HCT116 (cell line): ENCODE data around the gene PJA2. TPM values are rescaled to one million over a fixed set of nuclear protein-coding genes. Genes with fewer than 3 reads are reported as not detected.

Experiments used
- ATAC-seq: fragments of 200-7000 bp; cut with Tn5 transposase; 2 replicates; pipeline ENCODE4 v1.9.1; 2020; ENCODE audit warnings: mild to moderate bottlenecking, moderate library complexity
- BruUV-seq: library from RNA; stranded (reverse); fragments of 400-500 nt; replicated peaks from 2 replicates; lab custom pipeline; 2021; lab: Mats Ljungman, UMichigan
- CTCF ChIA-PET: fragments of 300-600 bp; sonication (Branson Sonifier 250); formaldehyde crosslinking; loops from one replicate; lab custom pipeline; 2021; ENCODE audit warnings: antibody characterized with exemption; lab: Charles Lee
- POLR2A ChIA-PET: fragments of 300-600, 350-600 bp; sonication (Branson Sonifier 250); formaldehyde crosslinking; loops from one replicate; lab custom pipeline; 2021; ENCODE audit warnings: antibody characterized with exemption; lab: Charles Lee
- RAD21 ChIA-PET, 2 experiments: fragments of 300-600 bp; sonication (Branson Sonifier 250); formaldehyde crosslinking; loops; one replicate each; lab custom pipeline; 2023; ENCODE audit warnings: low total read pairs in 2 of 2; ENCODE audit not compliant: uncharacterized antibody in 2 of 2, unreplicated experiment in 2 of 2, low non-redundant PET in 1 of 2; lab: Charles Lee
- DNase-seq: peaks from one replicate; pipeline ENCODE4 v3.0.0-alpha.2; 2010; ENCODE audit warnings: low read depth, low spot score
- H2AFZ ChIP-seq: fragments of 200-600 bp; shearing (Covaris generic), sonication (generic); 2 replicates; pipeline ENCODE4 v1.6.1; 2017; ENCODE audit warnings: low read depth, mixed run types, mixed read lengths, antibody characterized with exemption, low read length; ENCODE audit not compliant: poor library complexity, severe bottlenecking
- H3K27ac ChIP-seq: 2 replicates; pipeline ENCODE4 v1.5.1; 2012; ENCODE audit warnings: low read depth, low read length
- H3K27me3 ChIP-seq: fragments of 200-600 bp; sonication (generic); 2 replicates; pipeline ENCODE4 v1.6.1; 2016; ENCODE audit warnings: mixed run types, low read length, mixed read lengths; ENCODE audit not compliant: insufficient read depth
- H3K36me3 ChIP-seq, 2 experiments: fragments of 200-500 bp in 1 of 2; fragments of 200-600 bp in 1 of 2; sonication (Bioruptor generic) in 1 of 2; sonication (generic) in 1 of 2; 2 replicates each; pipeline versions ENCODE4 v1.5.1 to v1.6.1; 2014 to 2016; ENCODE audit warnings: low read length in 2 of 2, inconsistent platforms in 1 of 2, mixed read lengths in 1 of 2, mixed run types in 1 of 2; ENCODE audit not compliant: insufficient read depth in 2 of 2, control insufficient read depth in 1 of 2
- H3K4me1 ChIP-seq, 2 experiments: fragments of 200-600 bp in 1 of 2; sonication (generic) in 1 of 2; 2 replicates each; pipeline versions ENCODE4 v1.5.1 to v1.6.1; 2012 to 2017; ENCODE audit warnings: low read length in 2 of 2, inconsistent platforms in 1 of 2, mild to moderate bottlenecking in 1 of 2, mixed read lengths in 1 of 2, mixed run types in 1 of 2, moderate library complexity in 1 of 2; ENCODE audit not compliant: insufficient read depth in 2 of 2, control insufficient read depth in 1 of 2
- H3K4me2 ChIP-seq: fragments of 200-600 bp; sonication (generic); 2 replicates; pipeline ENCODE4 v1.6.1; 2017; ENCODE audit warnings: mixed run types, low read length, mixed read lengths
- H3K4me3 ChIP-seq, 2 experiments: fragments of 200-600 bp in 1 of 2; sonication (generic) in 1 of 2; replicated peaks in 1 of 2; 2 replicates each; pipeline ENCODE4 v1.5.1; 2011 to 2016; ENCODE audit warnings: low read length in 2 of 2, control low read depth in 1 of 2, low read depth in 1 of 2, mild to moderate bottlenecking in 1 of 2, mixed read lengths in 1 of 2, mixed run types in 1 of 2
- H3K79me2 ChIP-seq: fragments of 200-600 bp; sonication (generic); 2 replicates; pipeline ENCODE4 v1.6.1; 2017; ENCODE audit warnings: mild to moderate bottlenecking, mixed run types, low read length, moderate library complexity, mixed read lengths; ENCODE audit not compliant: insufficient read depth
- H3K9ac ChIP-seq: fragments of 200-600 bp; sonication (generic); 2 replicates; pipeline ENCODE4 v1.6.1; 2016; ENCODE audit warnings: low read length, mixed read lengths
- H3K9me2 ChIP-seq: fragments of 200-600 bp; sonication (generic), shearing (Covaris generic); 2 replicates; pipeline ENCODE4 v1.6.1; 2017; ENCODE audit warnings: mixed run types, mild to moderate bottlenecking, moderate library complexity; ENCODE audit not compliant: insufficient read depth
- H3K9me3 ChIP-seq, 2 experiments: fragments of 200-500 bp in 1 of 2; fragments of 200-600 bp in 1 of 2; sonication (Bioruptor generic) in 1 of 2; sonication (generic) in 1 of 2; 2 replicates each; pipeline ENCODE4 v1.6.1; 2014 to 2017; ENCODE audit warnings: low read length in 2 of 2, mixed read lengths in 2 of 2, inconsistent platforms in 1 of 2, low read depth in 1 of 2, mild to moderate bottlenecking in 1 of 2, mixed run types in 1 of 2, moderate library complexity in 1 of 2; ENCODE audit not compliant: control insufficient read depth in 1 of 2, insufficient read depth in 1 of 2
- H4K20me1 ChIP-seq: fragments of 200-600 bp; sonication (generic), shearing (Covaris generic); 2 replicates; pipeline ENCODE4 v1.6.1; 2017; ENCODE audit warnings: mixed run types, mild to moderate bottlenecking, moderate library complexity; ENCODE audit not compliant: insufficient read depth
- CEBPB ChIP-seq: IDR thresholded peaks from 2 replicates; pipeline ENCODE4 v1.6.1; 2012; ENCODE audit warnings: low read depth
- ELF1 ChIP-seq: IDR thresholded peaks from 2 replicates; pipeline ENCODE4 v1.6.1; 2012; ENCODE audit warnings: low read depth, borderline replicate concordance
- EZH2phosphoT487 ChIP-seq: fragments of 200-600 bp; IDR thresholded peaks from 2 replicates; pipeline ENCODE4 v1.6.1; 2018; ENCODE audit warnings: antibody characterized with exemption, borderline replicate concordance
- FOSL1 ChIP-seq: IDR thresholded peaks from 2 replicates; pipeline ENCODE4 v1.6.1; 2012; ENCODE audit warnings: low read depth
- JUND ChIP-seq: IDR thresholded peaks from 2 replicates; pipeline ENCODE4 v1.6.1; 2012
- POLR2A ChIP-seq: IDR thresholded peaks from 2 replicates; pipeline ENCODE4 v1.7.0; 2011; ENCODE audit warnings: borderline replicate concordance; ENCODE audit not compliant: insufficient read depth, insufficient read length; ENCODE audit errors: extremely low read depth
- POLR2AphosphoS5 ChIP-seq: IDR thresholded peaks from 2 replicates; pipeline ENCODE4 v1.6.1; 2011; ENCODE audit warnings: mild to moderate bottlenecking, low read depth, low read length, moderate library complexity
- RAD21 ChIP-seq: IDR thresholded peaks from 2 replicates; pipeline ENCODE4 v1.6.1; 2012; ENCODE audit warnings: low read depth, mild to moderate bottlenecking
- SIN3A ChIP-seq: IDR thresholded peaks from 2 replicates; pipeline ENCODE4 v1.6.1; 2012; ENCODE audit warnings: low read depth
- SP1 ChIP-seq: IDR thresholded peaks from 2 replicates; pipeline ENCODE4 v1.6.1; 2012; ENCODE audit warnings: low read depth
- TCF7L2 ChIP-seq: IDR thresholded peaks from 2 replicates; pipeline ENCODE4 v1.7.0; 2011; ENCODE audit warnings: borderline replicate concordance, inconsistent platforms; ENCODE audit not compliant: insufficient read depth, insufficient read length; ENCODE audit errors: extremely low read depth
- ZFX ChIP-seq: fragments of 450-650 bp; IDR thresholded peaks from 2 replicates; pipeline ENCODE4 v1.6.1; 2017
- ZNF274 ChIP-seq: fragments of 200-500 bp; sonication (Bioruptor generic); IDR thresholded peaks from 2 replicates; pipeline ENCODE4 v1.6.1; 2014; ENCODE audit warnings: mild to moderate bottlenecking, low read depth, low read length, inconsistent platforms
- intact Hi-C: fragments of 100-400 bp; cut with micrococcal nuclease; formaldehyde crosslinking; loops from 2 replicates; pipeline ENCODE4 v1.10.0; 2022
- total RNA-seq: library from RNA; stranded (reverse); gene quantifications from one replicate; pipeline ENCODE4 v1.2.1, GENCODE V29; 2021; ENCODE audit not compliant: unreplicated experiment
- TF ChIP-seq, protein P1 (sequence below): IDR thresholded peaks from 2 replicates; pipeline ENCODE4 v1.6.1; 2012
- TF ChIP-seq, protein P2 (sequence below): IDR thresholded peaks from 2 replicates; pipeline ENCODE4 v1.6.1; 2011; ENCODE audit warnings: mild to moderate bottlenecking, low read length, moderate library complexity; ENCODE audit not compliant: insufficient replicate concordance; ENCODE audit errors: extremely low read depth
- TF ChIP-seq, protein P3 (sequence below): IDR thresholded peaks from 2 replicates; pipeline ENCODE4 v1.6.1; 2012
- TF ChIP-seq, protein P4 (sequence below): IDR thresholded peaks from 2 replicates; pipeline ENCODE4 v1.6.1; 2012; ENCODE audit warnings: low read depth
- TF ChIP-seq, protein P5 (sequence below), 3 experiments: fragments of 200-600 bp in 1 of 3; sonication (generic) in 1 of 3; IDR thresholded peaks in 2 of 3; conservative IDR thresholded peaks in 1 of 3; 2 replicates each; pipeline ENCODE4 v1.5.1; 2012 to 2017; ENCODE audit warnings: low read depth in 2 of 3, low read length in 2 of 3, antibody characterized with exemption in 1 of 3, borderline replicate concordance in 1 of 3, control low read depth in 1 of 3, mild to moderate bottlenecking in 1 of 3, mixed read lengths in 1 of 3, mixed run types in 1 of 3, moderate library complexity in 1 of 3; ENCODE audit not compliant: insufficient read depth in 1 of 3

The PJA2 gene
- total RNA-seq, 1 experiment from 2014 or later: 38.4 TPM

DNA sequence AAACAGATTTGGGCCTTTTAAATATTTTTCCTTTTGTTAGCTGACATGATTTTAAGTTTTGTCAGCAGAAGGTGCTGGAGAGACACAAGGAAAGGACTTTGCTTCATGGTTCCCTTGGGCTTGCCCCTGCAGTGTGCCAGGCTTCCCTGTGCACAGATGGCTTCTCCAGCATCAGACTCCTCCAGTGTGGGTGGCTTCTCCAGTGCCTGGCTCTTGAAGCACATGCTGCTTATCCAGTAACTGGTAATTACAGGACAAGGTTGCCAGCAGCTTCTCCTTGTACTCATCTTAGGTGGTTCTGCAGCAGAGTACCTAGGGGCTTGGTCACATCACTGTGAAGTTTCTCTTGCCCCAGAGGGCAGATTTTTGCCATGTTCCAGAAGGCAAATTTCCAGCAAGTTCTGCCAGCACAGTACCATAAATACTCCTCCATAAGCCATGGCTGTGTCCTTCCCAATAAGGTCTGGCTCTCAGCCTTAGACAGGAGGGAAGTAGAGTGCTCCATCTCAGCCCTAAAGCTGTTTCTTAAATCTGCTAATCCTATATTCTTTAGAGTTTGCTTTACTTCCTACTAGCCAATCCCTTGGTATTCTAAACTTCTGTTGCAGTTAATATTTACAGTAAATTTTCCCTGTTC, 62.4 kb downstream of the PJA2 start:
- Histone ChIP-seq H4K20me1 (no peaks in the 10 kb centered on the region), H2AFZ (no peak overlapping the region), H3K36me3 (peaks cover 0 to 7% of the 10 kb centered on the region in 2 experiments; a peak in 2 of 4 replicates), H3K4me3 (no peak overlapping the region), H3K27me3 (no peaks in the 10 kb centered on the region), H3K4me1 (no peaks in the 10 kb centered on the region), H3K4me2 (no peak overlapping the region), H3K9me2 (no peaks in the 10 kb centered on the region), H3K9me3 (no peaks in the 10 kb centered on the region), H3K27ac (no peak overlapping the region), H3K79me2 (no peaks in the 10 kb centered on the region), H3K9ac (no peak overlapping the region)
- DNase-seq: no peak
- CTCF ChIA-PET: interaction anchor here (0.6 kb wide), 1 partner anchor 19 kb away, joined by 3 read pairs; no protein-coding TSS in a partner anchor
- TF ChIP-seq, protein P1, sequence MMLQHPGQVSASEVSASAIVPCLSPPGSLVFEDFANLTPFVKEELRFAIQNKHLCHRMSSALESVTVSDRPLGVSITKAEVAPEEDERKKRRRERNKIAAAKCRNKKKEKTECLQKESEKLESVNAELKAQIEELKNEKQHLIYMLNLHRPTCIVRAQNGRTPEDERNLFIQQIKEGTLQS: no peak
- TF ChIP-seq, protein P2, sequence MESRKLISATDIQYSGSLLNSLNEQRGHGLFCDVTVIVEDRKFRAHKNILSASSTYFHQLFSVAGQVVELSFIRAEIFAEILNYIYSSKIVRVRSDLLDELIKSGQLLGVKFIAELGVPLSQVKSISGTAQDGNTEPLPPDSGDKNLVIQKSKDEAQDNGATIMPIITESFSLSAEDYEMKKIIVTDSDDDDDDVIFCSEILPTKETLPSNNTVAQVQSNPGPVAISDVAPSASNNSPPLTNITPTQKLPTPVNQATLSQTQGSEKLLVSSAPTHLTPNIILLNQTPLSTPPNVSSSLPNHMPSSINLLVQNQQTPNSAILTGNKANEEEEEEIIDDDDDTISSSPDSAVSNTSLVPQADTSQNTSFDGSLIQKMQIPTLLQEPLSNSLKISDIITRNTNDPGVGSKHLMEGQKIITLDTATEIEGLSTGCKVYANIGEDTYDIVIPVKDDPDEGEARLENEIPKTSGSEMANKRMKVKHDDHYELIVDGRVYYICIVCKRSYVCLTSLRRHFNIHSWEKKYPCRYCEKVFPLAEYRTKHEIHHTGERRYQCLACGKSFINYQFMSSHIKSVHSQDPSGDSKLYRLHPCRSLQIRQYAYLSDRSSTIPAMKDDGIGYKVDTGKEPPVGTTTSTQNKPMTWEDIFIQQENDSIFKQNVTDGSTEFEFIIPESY: no peak
- TF ChIP-seq POLR2A (no peak), ELF1 (no peak), SP1 (no peak), JUND (no peak), ZNF274 (no peak), TCF7L2 (no peak), CEBPB (no peak), SIN3A (no peak), FOSL1 (no peak), RAD21 (no peak), ZFX (no peak), POLR2AphosphoS5 (no peak), EZH2phosphoT487 (no peak)
- TF ChIP-seq, protein P3, sequence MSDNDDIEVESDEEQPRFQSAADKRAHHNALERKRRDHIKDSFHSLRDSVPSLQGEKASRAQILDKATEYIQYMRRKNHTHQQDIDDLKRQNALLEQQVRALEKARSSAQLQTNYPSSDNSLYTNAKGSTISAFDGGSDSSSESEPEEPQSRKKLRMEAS: no peak
- TF ChIP-seq, protein P4, sequence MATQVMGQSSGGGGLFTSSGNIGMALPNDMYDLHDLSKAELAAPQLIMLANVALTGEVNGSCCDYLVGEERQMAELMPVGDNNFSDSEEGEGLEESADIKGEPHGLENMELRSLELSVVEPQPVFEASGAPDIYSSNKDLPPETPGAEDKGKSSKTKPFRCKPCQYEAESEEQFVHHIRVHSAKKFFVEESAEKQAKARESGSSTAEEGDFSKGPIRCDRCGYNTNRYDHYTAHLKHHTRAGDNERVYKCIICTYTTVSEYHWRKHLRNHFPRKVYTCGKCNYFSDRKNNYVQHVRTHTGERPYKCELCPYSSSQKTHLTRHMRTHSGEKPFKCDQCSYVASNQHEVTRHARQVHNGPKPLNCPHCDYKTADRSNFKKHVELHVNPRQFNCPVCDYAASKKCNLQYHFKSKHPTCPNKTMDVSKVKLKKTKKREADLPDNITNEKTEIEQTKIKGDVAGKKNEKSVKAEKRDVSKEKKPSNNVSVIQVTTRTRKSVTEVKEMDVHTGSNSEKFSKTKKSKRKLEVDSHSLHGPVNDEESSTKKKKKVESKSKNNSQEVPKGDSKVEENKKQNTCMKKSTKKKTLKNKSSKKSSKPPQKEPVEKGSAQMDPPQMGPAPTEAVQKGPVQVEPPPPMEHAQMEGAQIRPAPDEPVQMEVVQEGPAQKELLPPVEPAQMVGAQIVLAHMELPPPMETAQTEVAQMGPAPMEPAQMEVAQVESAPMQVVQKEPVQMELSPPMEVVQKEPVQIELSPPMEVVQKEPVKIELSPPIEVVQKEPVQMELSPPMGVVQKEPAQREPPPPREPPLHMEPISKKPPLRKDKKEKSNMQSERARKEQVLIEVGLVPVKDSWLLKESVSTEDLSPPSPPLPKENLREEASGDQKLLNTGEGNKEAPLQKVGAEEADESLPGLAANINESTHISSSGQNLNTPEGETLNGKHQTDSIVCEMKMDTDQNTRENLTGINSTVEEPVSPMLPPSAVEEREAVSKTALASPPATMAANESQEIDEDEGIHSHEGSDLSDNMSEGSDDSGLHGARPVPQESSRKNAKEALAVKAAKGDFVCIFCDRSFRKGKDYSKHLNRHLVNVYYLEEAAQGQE: no peak
- TF ChIP-seq, protein P5, sequence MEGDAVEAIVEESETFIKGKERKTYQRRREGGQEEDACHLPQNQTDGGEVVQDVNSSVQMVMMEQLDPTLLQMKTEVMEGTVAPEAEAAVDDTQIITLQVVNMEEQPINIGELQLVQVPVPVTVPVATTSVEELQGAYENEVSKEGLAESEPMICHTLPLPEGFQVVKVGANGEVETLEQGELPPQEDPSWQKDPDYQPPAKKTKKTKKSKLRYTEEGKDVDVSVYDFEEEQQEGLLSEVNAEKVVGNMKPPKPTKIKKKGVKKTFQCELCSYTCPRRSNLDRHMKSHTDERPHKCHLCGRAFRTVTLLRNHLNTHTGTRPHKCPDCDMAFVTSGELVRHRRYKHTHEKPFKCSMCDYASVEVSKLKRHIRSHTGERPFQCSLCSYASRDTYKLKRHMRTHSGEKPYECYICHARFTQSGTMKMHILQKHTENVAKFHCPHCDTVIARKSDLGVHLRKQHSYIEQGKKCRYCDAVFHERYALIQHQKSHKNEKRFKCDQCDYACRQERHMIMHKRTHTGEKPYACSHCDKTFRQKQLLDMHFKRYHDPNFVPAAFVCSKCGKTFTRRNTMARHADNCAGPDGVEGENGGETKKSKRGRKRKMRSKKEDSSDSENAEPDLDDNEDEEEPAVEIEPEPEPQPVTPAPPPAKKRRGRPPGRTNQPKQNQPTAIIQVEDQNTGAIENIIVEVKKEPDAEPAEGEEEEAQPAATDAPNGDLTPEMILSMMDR (IDR thresholded peaks at IDR 0.05 in 2 of 3, conservative IDR thresholded peaks at IDR 0.05 in 1 of 3; ENCODE audit: borderline replicate concordance in 1 of 3, insufficient read depth in 1 of 3, low read depth in 2 of 3, low read length in 2 of 3): no peak
- RAD21 ChIA-PET: no interaction called here
- BruUV-seq: no TSS peak
- intact Hi-C loops: no loop called here
- no peak for ATAC-seq
- POLR2A ChIA-PET: no interaction called here
